ENCODE results near the gene CABP4.

Gene CABP4

GRCh38 chr11:67494371-67495233 lies 39.4 kb downstream of the CABP4 start:
- peaks cover 51% of the 10 kb centered on the region for H3K79me1 ChIP-seq (replicated peaks; ENCODE audit: low read length, poor library complexity, severe bottlenecking)
- no peak overlapping the region for H3K23ac ChIP-seq (ENCODE audit: low read length in 2 of 2)
- H2BK120ac ChIP-seq (ENCODE audit: low read depth, low read length) = no peak overlapping the region
- WGBS = 93% methylated on average over 55 of the region's 59 CpGs
- no peaks in the 10 kb centered on the region for H3K9me3 ChIP-seq (ENCODE audit: control insufficient read depth, low read length)
- DNase-seq = no peak
- H2AFZ ChIP-seq (ENCODE audit: low read depth, low read length) = no peak overlapping the region
- H3K9ac ChIP-seq (ENCODE audit: low read length) = no peak overlapping the region
- H4K8ac ChIP-seq (ENCODE audit: low read length) = no peak overlapping the region
- no peak overlapping the region for H3K27ac ChIP-seq (ENCODE audit: low read length, poor library complexity, severe bottlenecking)
- no peak overlapping the region for H3K14ac ChIP-seq (ENCODE audit: low read length in 2 of 2)
- H4K91ac ChIP-seq (ENCODE audit: low read length) = no peak overlapping the region
- no peak overlapping the region for H3K4me2 ChIP-seq (ENCODE audit: low read length, poor library complexity, severe bottlenecking)
- H3K4me3 ChIP-seq (ENCODE audit: insufficient read depth in 1 of 2, low read depth in 1 of 2, low read length in 2 of 2) = no peak overlapping the region
- H3K4me1 ChIP-seq (ENCODE audit: control insufficient read depth, insufficient read depth, low read depth, low read length) = peaks cover 22% of the 10 kb centered on the region
- peaks cover 27 to 97% of the 10 kb centered on the region in 2 experiments for H3K36me3 ChIP-seq (ENCODE audit: control insufficient read depth in 1 of 2, insufficient read depth in 2 of 2, low read depth in 1 of 2, low read length in 2 of 2)
- no peak overlapping the region for H2BK15ac ChIP-seq (ENCODE audit: low read depth, poor library complexity, severe bottlenecking)
- no peak overlapping the region for H2BK5ac ChIP-seq (ENCODE audit: low read depth, low read length, poor library complexity, severe bottlenecking)
- H2AK5ac ChIP-seq (ENCODE audit: low read length, severe bottlenecking) = no peak overlapping the region
- no peak overlapping the region for H3K4ac ChIP-seq (ENCODE audit: low read depth in 1 of 2, low read length in 2 of 2)
- no peak overlapping the region for H2BK12ac ChIP-seq (ENCODE audit: low read length in 2 of 2)
- H3K18ac ChIP-seq (ENCODE audit: low read depth in 1 of 2, low read length in 2 of 2) = no peak overlapping the region
- H3K27me3 ChIP-seq (ENCODE audit: control insufficient read depth in 1 of 2, insufficient read depth in 1 of 2, low read length in 2 of 2) = no peaks in the 10 kb centered on the region

GRCh38 chr11:67495234-67496005 lies 40.3 kb downstream of the CABP4 start:
- Histone ChIP-seq H4K91ac (ENCODE audit: low read length) (no peak overlapping the region), H2BK5ac (ENCODE audit: low read depth, low read length, poor library complexity, severe bottlenecking) (no peak overlapping the region), H2AFZ (ENCODE audit: low read depth, low read length) (no peak overlapping the region), H3K23ac (ENCODE audit: low read length in 2 of 2) (no peak overlapping the region), H3K4me2 (ENCODE audit: low read length, poor library complexity, severe bottlenecking) (no peak overlapping the region), H3K9ac (ENCODE audit: low read length) (no peak overlapping the region), H2BK15ac (ENCODE audit: low read depth, poor library complexity, severe bottlenecking) (no peak overlapping the region), H4K8ac (ENCODE audit: low read length) (no peak overlapping the region), H3K4me3 (ENCODE audit: insufficient read depth in 1 of 2, low read depth in 1 of 2, low read length in 2 of 2) (no peak overlapping the region), H2BK12ac (ENCODE audit: low read length in 2 of 2) (no peak overlapping the region), H2AK5ac (ENCODE audit: low read length, severe bottlenecking) (no peak overlapping the region), H3K79me1 (replicated peaks; ENCODE audit: low read length, poor library complexity, severe bottlenecking) (peaks cover 58% of the 10 kb centered on the region), H3K4ac (ENCODE audit: low read depth in 1 of 2, low read length in 2 of 2) (no peak overlapping the region), H3K4me1 (ENCODE audit: control insufficient read depth, insufficient read depth, low read depth, low read length) (peaks cover 17% of the 10 kb centered on the region), H3K27me3 (ENCODE audit: control insufficient read depth in 1 of 2, insufficient read depth in 1 of 2, low read length in 2 of 2) (no peaks in the 10 kb centered on the region), H3K36me3 (ENCODE audit: control insufficient read depth in 1 of 2, insufficient read depth in 2 of 2, low read depth in 1 of 2, low read length in 2 of 2) (peaks cover 20 to 97% of the 10 kb centered on the region in 2 experiments), H3K9me3 (ENCODE audit: control insufficient read depth, low read length) (no peaks in the 10 kb centered on the region), H3K18ac (ENCODE audit: low read depth in 1 of 2, low read length in 2 of 2) (no peak overlapping the region), H3K27ac (ENCODE audit: low read length, poor library complexity, severe bottlenecking) (no peak overlapping the region), H2BK120ac (ENCODE audit: low read depth, low read length) (no peak overlapping the region), H3K14ac (ENCODE audit: low read length in 2 of 2) (no peak overlapping the region)
- 98% methylated on average over 15 of the region's 16 CpGs for WGBS
- no peak for DNase-seq

- peaks cover 14 to 94% of the 10 kb centered on the region in 2 experiments for H3K36me3 ChIP-seq (ENCODE audit: control insufficient read depth in 1 of 2, insufficient read depth in 2 of 2, low read depth in 1 of 2, low read length in 2 of 2)
Measured at GRCh38 chr11:67496113-67496512, 41.0 kb downstream of the CABP4 start.

GRCh38 chr11:67497656-67498291 lies 42.6 kb downstream of the CABP4 start:
- H2BK15ac ChIP-seq (ENCODE audit: low read depth, poor library complexity, severe bottlenecking) = no peak overlapping the region
- no peak overlapping the region for H2BK120ac ChIP-seq (ENCODE audit: low read depth, low read length)
- H3K79me1 ChIP-seq (replicated peaks; ENCODE audit: low read length, poor library complexity, severe bottlenecking) = peaks cover 57% of the 10 kb centered on the region
- no peak overlapping the region for H4K8ac ChIP-seq (ENCODE audit: low read length)
- no peak overlapping the region for H2BK5ac ChIP-seq (ENCODE audit: low read depth, low read length, poor library complexity, severe bottlenecking)
- peaks cover 11 to 94% of the 10 kb centered on the region in 2 experiments for H3K36me3 ChIP-seq (ENCODE audit: control insufficient read depth in 1 of 2, insufficient read depth in 2 of 2, low read depth in 1 of 2, low read length in 2 of 2)
- no peak overlapping the region for H3K4me2 ChIP-seq (ENCODE audit: low read length, poor library complexity, severe bottlenecking)
- no peak overlapping the region for H2AFZ ChIP-seq (ENCODE audit: low read depth, low read length)
- H3K23ac ChIP-seq (ENCODE audit: low read length in 2 of 2) = no peak overlapping the region
- 94% methylated on average over 20 of the region's 21 CpGs for WGBS
- H3K27ac ChIP-seq (ENCODE audit: low read length, poor library complexity, severe bottlenecking) = no peak overlapping the region
- H3K14ac ChIP-seq (ENCODE audit: low read length in 2 of 2) = no peak overlapping the region
- no peak for DNase-seq
- H3K9ac ChIP-seq (ENCODE audit: low read length) = no peak overlapping the region
- H3K4me1 ChIP-seq (ENCODE audit: control insufficient read depth, insufficient read depth, low read depth, low read length) = peaks cover 21% of the 10 kb centered on the region
- peak overlapping the region; percentile 22 for H4K91ac ChIP-seq (ENCODE audit: low read length)
- no peak overlapping the region for H3K4me3 ChIP-seq (ENCODE audit: insufficient read depth in 1 of 2, low read depth in 1 of 2, low read length in 2 of 2)
- H2AK5ac ChIP-seq (ENCODE audit: low read length, severe bottlenecking) = no peak overlapping the region
- no peak overlapping the region for H2BK12ac ChIP-seq (ENCODE audit: low read length in 2 of 2)
- no peaks in the 10 kb centered on the region for H3K9me3 ChIP-seq (ENCODE audit: control insufficient read depth, low read length)
- H3K18ac ChIP-seq (ENCODE audit: low read depth in 1 of 2, low read length in 2 of 2) = no peak overlapping the region
- H3K4ac ChIP-seq (ENCODE audit: low read depth in 1 of 2, low read length in 2 of 2) = no peak overlapping the region
- H3K27me3 ChIP-seq (ENCODE audit: control insufficient read depth in 1 of 2, insufficient read depth in 1 of 2, low read length in 2 of 2) = no peaks in the 10 kb centered on the region

More at GRCh38 chr11:67496113-67496512, 41.0 kb downstream of the CABP4 start:
- Histone ChIP-seq H3K9me3 (ENCODE audit: control insufficient read depth, low read length) (no peaks in the 10 kb centered on the region), H4K8ac (ENCODE audit: low read length) (no peak overlapping the region), H3K4ac (ENCODE audit: low read depth in 1 of 2, low read length in 2 of 2) (no peak overlapping the region), H3K27ac (ENCODE audit: low read length, poor library complexity, severe bottlenecking) (no peak overlapping the region), H2AK5ac (ENCODE audit: low read length, severe bottlenecking) (no peak overlapping the region), H3K27me3 (ENCODE audit: control insufficient read depth in 1 of 2, insufficient read depth in 1 of 2, low read length in 2 of 2) (no peaks in the 10 kb centered on the region), H2BK5ac (ENCODE audit: low read depth, low read length, poor library complexity, severe bottlenecking) (no peak overlapping the region), H2AFZ (ENCODE audit: low read depth, low read length) (no peak overlapping the region), H3K18ac (ENCODE audit: low read depth in 1 of 2, low read length in 2 of 2) (no peak overlapping the region), H3K9ac (ENCODE audit: low read length) (no peak overlapping the region), H3K23ac (ENCODE audit: low read length in 2 of 2) (no peak overlapping the region), H3K4me1 (ENCODE audit: control insufficient read depth, insufficient read depth, low read depth, low read length) (peaks cover 11% of the 10 kb centered on the region), H3K4me3 (ENCODE audit: insufficient read depth in 1 of 2, low read depth in 1 of 2, low read length in 2 of 2) (no peak overlapping the region), H4K91ac (ENCODE audit: low read length) (no peak overlapping the region), H2BK120ac (ENCODE audit: low read depth, low read length) (no peak overlapping the region), H2BK12ac (ENCODE audit: low read length in 2 of 2) (no peak overlapping the region), H3K14ac (ENCODE audit: low read length in 2 of 2) (no peak overlapping the region), H3K4me2 (ENCODE audit: low read length, poor library complexity, severe bottlenecking) (no peak overlapping the region), H3K79me1 (replicated peaks; ENCODE audit: low read length, poor library complexity, severe bottlenecking) (peaks cover 59% of the 10 kb centered on the region), H2BK15ac (ENCODE audit: low read depth, poor library complexity, severe bottlenecking) (no peak overlapping the region)
- no peak for DNase-seq
- 97% methylated on average over 12 of the region's 12 CpGs for WGBS

All from mesenchymal stem cell (in vitro differentiated cells and primary cell).